ENCODE data around the gene ALDH2.
"Not testable (repeated sequence)": the region's sequence is repeated elsewhere in the genome, so short reads cannot be mapped to it uniquely, and the experiment has no call there.

The ALDH2 gene

DNA sequence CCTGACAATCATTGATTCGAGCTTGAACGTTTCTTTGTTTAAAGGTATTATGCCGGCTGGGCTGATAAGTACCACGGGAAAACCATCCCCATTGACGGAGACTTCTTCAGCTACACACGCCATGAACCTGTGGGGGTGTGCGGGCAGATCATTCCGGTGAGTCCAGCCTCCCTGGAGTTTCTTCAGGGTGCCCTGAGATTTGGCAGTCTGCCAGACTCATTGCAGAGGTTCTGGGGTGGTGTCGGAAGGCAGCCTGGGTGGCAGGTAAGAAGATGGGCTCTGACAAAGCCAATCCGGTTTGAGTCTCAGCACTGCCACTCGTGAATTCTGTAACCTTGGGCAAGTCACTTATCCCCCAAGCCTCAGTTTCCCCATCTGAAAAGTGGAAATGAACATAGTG is 23.0 kb downstream of the ALDH2 start:
- no peak for FAIRE-seq
- TF ChIP-seq POLR2A (IDR thresholded peaks at IDR 0.05; ENCODE audit: low read depth, low read length): no peak
- no peak for DNase-seq (ENCODE audit: insufficient read length, low spot score)

- FAIRE-seq (no peak), DNase-seq (ENCODE audit: insufficient read length, low spot score) (no peak)
- TF ChIP-seq POLR2A (IDR thresholded peaks at IDR 0.05; ENCODE audit: low read depth, low read length): no peak
These were observed 24.8 kb downstream of the ALDH2 start for GRCh38 chr12:111791507-111791906.

- no peak for TF ChIP-seq POLR2A (IDR thresholded peaks at IDR 0.05; ENCODE audit: low read depth, low read length)
- DNase-seq (ENCODE audit: insufficient read length, low spot score) (peak; percentile 40), FAIRE-seq (no peak)
These were observed 25.6 kb downstream of the ALDH2 start for GRCh38 chr12:111792155-111792855.

GRCh38 chr12:111792856-111793235 is 26.1 kb downstream of the ALDH2 start:
- FAIRE-seq (no peak), DNase-seq (ENCODE audit: insufficient read length, low spot score) (no peak)
- no peak for TF ChIP-seq POLR2A (IDR thresholded peaks at IDR 0.05; ENCODE audit: low read depth, low read length)

GRCh38 chr12:111798182-111798581 is 31.4 kb downstream of the ALDH2 start:
- DNase-seq (ENCODE audit: insufficient read length, low spot score) (no peak), FAIRE-seq (no peak)
- TF ChIP-seq POLR2A (IDR thresholded peaks at IDR 0.05; ENCODE audit: low read depth, low read length): no peak

- no peak for FAIRE-seq
These were observed 33.0 kb downstream of the ALDH2 start for GRCh38 chr12:111799758-111800157.

GRCh38 chr12:111803038-111803626 is 36.4 kb downstream of the ALDH2 start:
- DNase-seq (ENCODE audit: insufficient read length, low spot score): no peak
- no peak for FAIRE-seq
- TF ChIP-seq POLR2A (IDR thresholded peaks at IDR 0.05; ENCODE audit: low read depth, low read length): no peak

More at GRCh38 chr12:111799758-111800157, 33.0 kb downstream of the ALDH2 start:
- no peak for TF ChIP-seq POLR2A (IDR thresholded peaks at IDR 0.05; ENCODE audit: low read depth, low read length)
- no peak for DNase-seq (ENCODE audit: insufficient read length, low spot score)

DNA sequence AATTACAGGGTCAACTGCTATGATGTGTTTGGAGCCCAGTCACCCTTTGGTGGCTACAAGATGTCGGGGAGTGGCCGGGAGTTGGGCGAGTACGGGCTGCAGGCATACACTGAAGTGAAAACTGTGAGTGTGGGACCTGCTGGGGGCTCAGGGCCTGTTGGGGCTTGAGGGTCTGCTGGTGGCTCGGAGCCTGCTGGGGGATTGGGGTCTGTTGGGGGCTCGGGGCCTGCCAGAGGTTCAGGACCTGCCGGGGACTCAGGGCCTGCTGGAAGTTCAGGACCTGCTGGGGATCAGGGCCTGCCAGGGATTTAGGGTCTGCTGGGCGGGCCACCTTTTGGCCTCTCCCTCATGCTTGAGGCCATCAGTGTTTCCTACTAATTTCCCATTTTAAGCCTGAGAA is 37.1 kb downstream of the ALDH2 start:
- no peak for TF ChIP-seq POLR2A (IDR thresholded peaks at IDR 0.05; ENCODE audit: low read depth, low read length)
- no peak for FAIRE-seq
- no peak for DNase-seq (ENCODE audit: insufficient read length, low spot score)

GRCh38 chr12:111806304-111806703 is 39.6 kb downstream of the ALDH2 start:
- no peak for TF ChIP-seq POLR2A (IDR thresholded peaks at IDR 0.05; ENCODE audit: low read depth, low read length)
- DNase-seq (ENCODE audit: insufficient read length, low spot score) (no peak), FAIRE-seq (no peak)

- DNase-seq (ENCODE audit: insufficient read length, low spot score): no peak
- no peak for FAIRE-seq
These were observed 40.5 kb downstream of the ALDH2 start for GRCh38 chr12:111807232-111807631.

GRCh38 chr12:111812881-111813741 is 46.4 kb downstream of the ALDH2 start:
- peak; percentile 77 for DNase-seq (ENCODE audit: insufficient read length, low spot score)
- FAIRE-seq: peak; percentile 84

More at GRCh38 chr12:111807232-111807631, 40.5 kb downstream of the ALDH2 start:
- TF ChIP-seq POLR2A (IDR thresholded peaks at IDR 0.05; ENCODE audit: low read depth, low read length): no peak

GRCh38 chr12:111816065-111816615 is 49.4 kb downstream of the ALDH2 start:
- no peak for TF ChIP-seq POLR2A (IDR thresholded peaks at IDR 0.05; ENCODE audit: low read depth, low read length)
- FAIRE-seq (no peak), DNase-seq (ENCODE audit: insufficient read length, low spot score) (no peak)

More at GRCh38 chr12:111812881-111813741, 46.4 kb downstream of the ALDH2 start:
- no peak for TF ChIP-seq POLR2A (IDR thresholded peaks at IDR 0.05; ENCODE audit: low read depth, low read length)

GRCh38 chr12:111816898-111817297 is 50.2 kb downstream of the ALDH2 start:
- not testable (repeated sequence) for DNase-seq (ENCODE audit: insufficient read length, low spot score); FAIRE-seq

GRCh38 chr12:111818340-111818739 is 51.6 kb downstream of the ALDH2 start:
- TF ChIP-seq POLR2A (IDR thresholded peaks at IDR 0.05; ENCODE audit: low read depth, low read length): no peak
- DNase-seq (ENCODE audit: insufficient read length, low spot score) (no peak), FAIRE-seq (no peak)
